ES-I3 (cell line): ENCODE measurements around the gene SPRR3.

ENCODE experiments used
- H3K36me3 ChIP-seq: 2 replicates; pipeline ENCODE4 v1.6.1; 2013; ENCODE audit warnings: mild to moderate bottlenecking, low read length, control low read depth, moderate library complexity; ENCODE audit not compliant: insufficient read depth
- H3K4me1 ChIP-seq: 2 replicates; pipeline ENCODE4 v1.6.1; 2013; ENCODE audit warnings: mild to moderate bottlenecking, control low read depth, low read length; ENCODE audit not compliant: insufficient read depth
- H3K9ac ChIP-seq: 2 replicates; pipeline ENCODE4 v1.6.1; 2013; ENCODE audit warnings: low read depth, mild to moderate bottlenecking, low read length, moderate library complexity
- H3K9me3 ChIP-seq: 2 replicates; pipeline ENCODE4 v1.6.1; 2013; ENCODE audit warnings: mild to moderate bottlenecking, low read length, moderate library complexity; ENCODE audit not compliant: control insufficient read depth, insufficient read depth

Gene SPRR3, protein sequence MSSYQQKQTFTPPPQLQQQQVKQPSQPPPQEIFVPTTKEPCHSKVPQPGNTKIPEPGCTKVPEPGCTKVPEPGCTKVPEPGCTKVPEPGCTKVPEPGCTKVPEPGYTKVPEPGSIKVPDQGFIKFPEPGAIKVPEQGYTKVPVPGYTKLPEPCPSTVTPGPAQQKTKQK

DNA sequence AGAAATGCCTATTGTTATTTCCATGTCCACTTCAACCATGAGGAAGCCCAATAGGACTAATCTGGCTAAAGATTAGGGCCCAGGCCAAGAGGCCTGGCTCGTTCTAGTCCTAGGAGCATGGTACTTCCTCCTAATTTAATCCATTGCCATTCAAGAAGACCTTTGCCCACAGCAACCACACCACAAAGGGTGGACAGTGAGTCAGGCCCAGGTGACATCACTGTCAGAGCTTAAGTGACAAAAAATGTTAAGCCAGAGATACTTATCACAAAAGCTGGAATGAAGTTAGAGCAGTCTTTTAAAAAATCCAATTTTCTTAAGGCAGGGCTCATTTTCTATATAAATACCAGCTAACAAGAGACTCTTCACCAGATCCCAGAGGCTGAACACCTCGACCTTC, at the start of gene SPRR3:
SPRR3 (plus strand) TSS at position 368 of the 400 bp plus-strand sequence. CDS start 1,272 bp downstream, outside the sequence.
- Histone ChIP-seq H3K36me3 (no peaks in the 10 kb centered on the region), H3K4me1 (no peaks in the 10 kb centered on the region), H3K9me3 (no peaks in the 10 kb centered on the region), H3K9ac (no peak within 1 kb of the TSS)

- H3K4me1 ChIP-seq, result no peaks in the 10 kb centered on the region
- no peaks in the 10 kb centered on the region for H3K36me3 ChIP-seq
- no peaks in the 10 kb centered on the region for H3K9me3 ChIP-seq
- H3K9ac ChIP-seq, result no peak overlapping the region
These were observed 47.8 kb upstream of the SPRR3 start for GRCh38 chr1:152953761-152954160.

- H3K36me3 ChIP-seq, result no peaks in the 10 kb centered on the region
- H3K9me3 ChIP-seq, result no peaks in the 10 kb centered on the region
- H3K9ac ChIP-seq, result no peak overlapping the region
- no peaks in the 10 kb centered on the region for H3K4me1 ChIP-seq
These were observed 47.1 kb upstream of the SPRR3 start for GRCh38 chr1:152954436-152954835.

DNA sequence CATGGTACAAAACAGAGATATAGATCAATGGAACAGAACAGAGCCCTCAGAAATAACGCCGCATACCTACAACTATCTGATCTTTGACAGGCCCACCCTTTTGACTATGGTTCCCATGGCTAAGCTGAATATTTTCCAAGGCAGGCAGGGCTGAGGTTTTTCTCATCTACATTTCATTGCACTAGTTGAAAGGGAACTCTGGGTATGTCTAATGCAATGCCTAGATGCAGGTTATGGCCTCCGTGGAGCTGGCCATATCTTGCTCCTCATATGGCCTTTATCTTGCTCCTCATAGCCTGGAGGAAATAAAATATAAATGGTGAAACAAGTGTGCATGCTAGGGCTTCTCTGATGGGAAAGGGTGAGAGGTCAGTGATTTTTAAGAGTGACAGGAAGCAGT, 44.0 kb upstream of the SPRR3 start:
- Histone ChIP-seq H3K9ac (no peak overlapping the region), H3K36me3 (no peaks in the 10 kb centered on the region), H3K9me3 (no peaks in the 10 kb centered on the region), H3K4me1 (no peaks in the 10 kb centered on the region)

DNA sequence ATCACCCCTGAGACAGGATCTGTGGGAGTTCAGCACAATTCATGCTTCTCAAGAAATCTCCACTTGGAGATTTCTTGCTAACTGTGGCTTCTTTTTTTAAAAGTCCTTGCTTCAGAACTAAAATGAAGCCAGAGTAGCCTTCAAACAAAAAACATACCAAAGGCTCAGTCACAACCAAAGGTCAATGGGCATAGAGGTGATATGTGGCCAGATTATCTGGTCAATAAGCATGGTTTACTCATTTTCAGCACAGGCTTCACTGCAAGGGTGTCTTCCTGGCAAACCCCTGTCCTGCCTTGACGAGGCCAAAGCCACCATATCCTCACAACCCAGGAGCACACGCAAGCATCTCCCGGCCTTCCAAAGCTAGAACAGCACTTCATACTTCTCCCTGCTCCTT, 42.3 kb upstream of the SPRR3 start:
- Histone ChIP-seq H3K36me3 (no peaks in the 10 kb centered on the region), H3K9ac (no peak overlapping the region), H3K4me1 (no peaks in the 10 kb centered on the region), H3K9me3 (no peaks in the 10 kb centered on the region)

- H3K9me3 ChIP-seq, result no peaks in the 10 kb centered on the region
These were observed 41.6 kb upstream of the SPRR3 start for GRCh38 chr1:152959801-152960451.

DNA sequence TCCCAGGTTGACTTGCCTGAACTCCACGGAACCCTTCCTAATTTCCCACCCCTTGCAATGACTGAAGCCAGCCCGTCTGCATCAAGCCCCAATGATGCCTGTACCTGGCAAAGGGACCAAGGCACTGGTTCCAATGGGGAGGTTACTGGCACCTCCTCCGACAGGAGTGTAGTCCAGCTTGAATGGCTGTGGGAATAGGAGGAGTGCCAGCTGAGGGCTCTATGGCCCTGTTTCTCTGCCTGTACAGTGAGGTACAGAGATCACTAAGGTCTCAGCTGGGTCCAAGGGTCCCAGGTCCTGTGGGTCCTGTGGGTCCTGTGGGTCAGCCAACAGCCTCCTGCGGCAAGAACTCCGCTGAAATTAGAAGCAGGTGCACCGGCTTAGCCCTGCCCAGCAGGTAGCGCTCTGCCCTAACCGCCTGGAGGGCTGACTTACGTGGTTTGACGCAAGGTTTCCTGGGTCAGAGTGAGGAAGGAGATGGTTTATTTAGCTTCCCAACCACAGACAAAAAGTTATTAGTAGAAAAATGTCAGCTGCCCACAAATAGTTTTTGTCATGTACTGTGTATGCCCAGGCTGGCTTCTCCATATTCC, 41.0 kb upstream of the SPRR3 start:
- H3K9me3 ChIP-seq, result no peaks in the 10 kb centered on the region
- H3K36me3 ChIP-seq, result no peaks in the 10 kb centered on the region
- H3K4me1 ChIP-seq, result no peaks in the 10 kb centered on the region
- no peak overlapping the region for H3K9ac ChIP-seq

More at GRCh38 chr1:152959801-152960451, 41.6 kb upstream of the SPRR3 start:
- no peak overlapping the region for H3K9ac ChIP-seq
- no peaks in the 10 kb centered on the region for H3K4me1 ChIP-seq
- no peaks in the 10 kb centered on the region for H3K36me3 ChIP-seq

GRCh38 chr1:152961226-152961891, 40.2 kb upstream of the SPRR3 start:
- Histone ChIP-seq H3K36me3 (no peaks in the 10 kb centered on the region), H3K9ac (no peak overlapping the region), H3K4me1 (no peaks in the 10 kb centered on the region), H3K9me3 (no peaks in the 10 kb centered on the region)

DNA sequence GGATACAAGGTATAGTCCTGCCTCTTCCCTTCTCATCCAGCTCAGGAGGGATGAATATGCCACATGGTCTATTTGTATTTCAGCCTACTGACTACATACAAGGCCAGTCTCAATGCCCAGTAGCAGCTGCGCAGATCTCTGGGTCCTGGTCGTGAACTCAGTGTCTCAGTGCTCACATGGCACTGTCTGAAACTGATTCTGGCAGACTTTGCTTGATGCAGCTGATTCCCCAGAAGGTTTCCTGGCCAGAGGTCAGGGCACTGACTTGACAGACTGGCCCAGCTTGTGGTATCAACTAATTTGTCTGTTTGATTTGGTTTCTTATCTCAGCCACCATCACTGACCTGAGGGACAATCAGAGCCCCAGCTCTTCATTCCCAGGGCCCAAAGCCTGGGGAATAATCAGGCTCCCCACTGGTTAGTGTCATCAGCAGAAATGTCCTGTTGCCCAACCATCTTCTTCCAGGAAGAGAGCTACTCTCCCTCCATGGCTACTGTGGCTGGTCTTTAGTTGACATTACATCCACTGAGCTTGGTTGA, 38.6 kb upstream of the SPRR3 start:
- no peaks in the 10 kb centered on the region for H3K4me1 ChIP-seq
- no peaks in the 10 kb centered on the region for H3K9me3 ChIP-seq
- no peak overlapping the region for H3K9ac ChIP-seq
- H3K36me3 ChIP-seq, result no peaks in the 10 kb centered on the region

DNA sequence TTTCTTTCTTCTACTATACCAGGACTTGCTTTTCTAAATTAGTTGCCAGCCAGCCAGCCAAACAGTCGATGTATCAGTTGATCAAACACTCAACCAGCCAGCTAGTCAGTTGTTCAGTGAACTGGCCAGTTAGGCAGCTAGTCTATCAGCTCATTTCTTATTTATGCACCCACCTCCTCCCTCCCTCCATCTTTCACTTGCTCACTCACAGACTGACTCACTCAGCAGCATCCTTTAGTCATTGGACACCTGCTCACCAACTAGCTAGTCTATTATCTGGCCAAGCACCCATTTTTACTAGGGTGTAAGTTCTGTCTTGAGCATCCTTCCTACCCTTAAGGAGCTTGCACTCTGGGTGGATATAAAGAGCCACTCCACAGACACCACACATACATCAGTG, 37.0 kb upstream of the SPRR3 start:
- no peak overlapping the region for H3K9ac ChIP-seq

DNA sequence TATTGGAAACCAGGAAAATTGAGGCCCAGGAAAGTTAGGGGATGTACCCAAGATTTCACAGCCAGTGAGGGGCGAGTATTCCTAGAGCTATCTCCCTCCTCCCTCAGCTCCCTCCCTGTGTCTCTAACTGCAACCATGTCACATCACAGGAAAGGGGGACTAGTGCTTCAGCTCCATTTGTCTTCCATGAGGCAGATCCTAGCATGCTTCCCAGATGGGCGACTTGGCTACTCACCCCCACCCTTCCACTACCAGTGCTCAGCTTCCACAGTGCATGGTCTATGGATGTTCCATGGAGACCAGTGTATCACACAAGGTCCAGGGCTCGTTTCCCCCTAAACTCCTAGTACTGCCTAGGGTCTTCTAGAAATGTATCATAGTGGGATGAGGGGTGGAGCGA, 35.7 kb upstream of the SPRR3 start:
- Histone ChIP-seq H3K36me3 (no peaks in the 10 kb centered on the region), H3K4me1 (no peaks in the 10 kb centered on the region), H3K9me3 (no peaks in the 10 kb centered on the region), H3K9ac (no peak overlapping the region)

More for the DNA sequence above, 37.0 kb upstream of the SPRR3 start:
- Histone ChIP-seq H3K4me1 (no peaks in the 10 kb centered on the region), H3K36me3 (no peaks in the 10 kb centered on the region), H3K9me3 (no peaks in the 10 kb centered on the region)

GRCh38 chr1:152967201-152967600, 34.3 kb upstream of the SPRR3 start:
- no peaks in the 10 kb centered on the region for H3K36me3 ChIP-seq
- no peaks in the 10 kb centered on the region for H3K4me1 ChIP-seq
- no peaks in the 10 kb centered on the region for H3K9me3 ChIP-seq
- H3K9ac ChIP-seq, result no peak overlapping the region

DNA sequence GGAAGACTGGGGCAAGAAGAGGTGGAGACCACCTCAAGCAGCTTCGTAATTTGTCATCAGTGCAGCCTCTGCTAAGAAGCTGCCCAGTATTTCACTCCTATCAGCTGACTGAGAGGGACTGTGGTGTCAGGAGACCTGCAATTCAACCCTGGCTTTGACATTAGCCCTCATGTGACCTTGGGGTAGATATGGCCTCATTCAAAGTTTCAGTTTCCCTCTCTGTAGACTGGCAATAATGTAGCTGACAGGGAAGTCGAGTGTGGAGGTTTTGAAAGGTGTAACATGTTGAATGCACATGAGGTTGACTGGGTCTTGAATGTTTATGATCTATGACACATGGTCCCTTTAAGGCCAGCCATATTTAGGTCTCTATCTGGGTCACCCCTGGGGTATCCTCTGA, 33.3 kb upstream of the SPRR3 start:
- Histone ChIP-seq H3K4me1 (no peaks in the 10 kb centered on the region), H3K9ac (no peak overlapping the region), H3K36me3 (no peaks in the 10 kb centered on the region), H3K9me3 (no peaks in the 10 kb centered on the region)

DNA sequence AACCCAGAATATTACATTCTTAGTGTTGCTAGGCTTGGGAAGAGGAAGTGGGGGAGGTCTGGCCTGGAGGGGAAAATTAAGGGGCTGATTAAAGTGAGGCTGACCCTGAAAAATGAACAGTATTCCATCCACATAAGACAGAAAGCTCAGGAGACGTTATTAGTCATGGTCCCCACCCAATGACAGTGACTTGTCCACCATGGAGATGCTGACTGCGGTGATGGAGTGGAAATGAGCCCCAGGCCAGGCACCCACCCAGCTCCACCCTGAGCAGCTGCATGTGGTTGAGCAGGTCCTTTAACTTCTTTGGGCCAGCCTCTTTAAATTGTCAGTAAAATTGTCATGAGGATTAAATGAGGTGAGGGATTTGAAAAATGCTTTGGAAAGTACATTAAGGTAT, 32.5 kb upstream of the SPRR3 start:
- Histone ChIP-seq H3K9me3 (no peaks in the 10 kb centered on the region), H3K9ac (no peak overlapping the region), H3K36me3 (no peaks in the 10 kb centered on the region), H3K4me1 (no peaks in the 10 kb centered on the region)
